GM18519 (cell line): ENCODE measurements around the gene ZSCAN9.
A peak's percentile ranks its signal among the peaks of the same experiment; 100 is the strongest.

Experiments used
- ATAC-seq: cut with Tn5 transposase; IDR thresholded peaks from one replicate; pipeline ENCODE4 v1.9.1; 2021; ENCODE audit warnings: mild to moderate bottlenecking, moderate library complexity; ENCODE audit not compliant: unreplicated experiment, low FRiP score

ZSCAN9 gene

GRCh38 chr6:28225056-28225834 lies at the start of gene ZSCAN9:
TSS of gene ZSCAN9 (plus strand) at chr6:28225275. CDS start at chr6:28227085, 1,810 bp downstream.
- peak; percentile 47 for ATAC-seq

GRCh38 chr6:28176373-28176772 lies 48.7 kb upstream of the ZSCAN9 start:
- ATAC-seq = no peak

GRCh38 chr6:28182255-28182654 lies 42.8 kb upstream of the ZSCAN9 start:
- no peak for ATAC-seq

- ATAC-seq = no peak
These were observed 36.7 kb upstream of the ZSCAN9 start for GRCh38 chr6:28188111-28188979.

- no peak for ATAC-seq
These were observed 25.1 kb upstream of the ZSCAN9 start for GRCh38 chr6:28200020-28200419.

- ATAC-seq = no peak
These were observed 21.9 kb upstream of the ZSCAN9 start for GRCh38 chr6:28203201-28203600.

GRCh38 chr6:28205879-28206278 lies 19.2 kb upstream of the ZSCAN9 start:
- no peak for ATAC-seq

GRCh38 chr6:28206527-28206926 lies 18.5 kb upstream of the ZSCAN9 start:
- no peak for ATAC-seq

- no peak for ATAC-seq
These were observed 18.1 kb upstream of the ZSCAN9 start for GRCh38 chr6:28206928-28207509.

GRCh38 chr6:28207510-28208110 lies 17.5 kb upstream of the ZSCAN9 start:
- ATAC-seq = no peak

GRCh38 chr6:28208111-28208659 lies 16.9 kb upstream of the ZSCAN9 start:
- no peak for ATAC-seq

GRCh38 chr6:28209753-28210535 lies 15.1 kb upstream of the ZSCAN9 start:
- ATAC-seq = no peak

GRCh38 chr6:28211840-28212509 lies 13.1 kb upstream of the ZSCAN9 start:
- no peak for ATAC-seq

GRCh38 chr6:28212510-28213212 lies 12.4 kb upstream of the ZSCAN9 start:
- no peak for ATAC-seq

GRCh38 chr6:28213213-28213523 lies 11.9 kb upstream of the ZSCAN9 start:
- no peak for ATAC-seq

- no peak for ATAC-seq
These were observed 9.7 kb upstream of the ZSCAN9 start for GRCh38 chr6:28215425-28215824.

GRCh38 chr6:28217890-28218289 lies 7.2 kb upstream of the ZSCAN9 start:
- no peak for ATAC-seq

- ATAC-seq = no peak
These were observed 6.5 kb upstream of the ZSCAN9 start for GRCh38 chr6:28218312-28219248.
